SK-N-MC (cell line): ENCODE data around the gene IL10RB.

ENCODE experiments used
- EZH2 ChIP-seq: fragments of 200-600 bp; sonication (generic); IDR thresholded peaks from one replicate; pipeline ENCODE4 v1.6.1; 2017; ENCODE audit warnings: antibody characterized with exemption
- FOXP2 ChIP-seq: optimal IDR thresholded peaks from 2 replicates; pipeline ENCODE3; 2011; ENCODE audit warnings: mild to moderate bottlenecking, moderate library complexity; ENCODE audit not compliant: insufficient read depth; ENCODE audit errors: extremely low read length, control extremely low read depth
- POLR2AphosphoS5 ChIP-seq: IDR thresholded peaks from 2 replicates; pipeline ENCODE4 v1.6.1; 2012; ENCODE audit warnings: mild to moderate bottlenecking, low read depth, low read length, borderline replicate concordance

- TF ChIP-seq EZH2 (no peak), POLR2AphosphoS5 (no peak), FOXP2 (no peak)
Measured at GRCh38 chr21:33273044-33273443, 6.9 kb downstream of the IL10RB start.
